Stimulated activated naive CD4-positive, alpha-beta T cell treated with Interleukin-2 at 50 U/mL for 16 hours (primary cell): ENCODE data around the gene NDUFA8.
"Not testable (repeated sequence)": the region's sequence is repeated elsewhere in the genome, so short reads cannot be mapped to it uniquely, and the experiment has no call there.

ENCODE experiments used
- DNase-seq: peaks from one replicate; lab custom pipeline; 2025; lab: John Stamatoyannopoulos, UW

Gene NDUFA8

GRCh38 chr9:122120316-122121071 lies 39.1 kb downstream of the NDUFA8 start:
- no peak for DNase-seq

- DNase-seq, result no peak
Measured at GRCh38 chr9:122119721-122120120, 39.9 kb downstream of the NDUFA8 start.

- DNase-seq, result no peak
Measured at GRCh38 chr9:122119166-122119521, 40.4 kb downstream of the NDUFA8 start.

- DNase-seq, result no peak
Measured at GRCh38 chr9:122118343-122119165, 41.0 kb downstream of the NDUFA8 start.

GRCh38 chr9:122117241-122117640 lies 42.3 kb downstream of the NDUFA8 start:
- not testable (repeated sequence) for DNase-seq

- DNase-seq, result no peak
Measured at GRCh38 chr9:122116448-122117173, 43.0 kb downstream of the NDUFA8 start.

- no peak for DNase-seq
Measured at GRCh38 chr9:122116040-122116439, 43.5 kb downstream of the NDUFA8 start.

- DNase-seq, result no peak
Measured at GRCh38 chr9:122115176-122116035, 44.2 kb downstream of the NDUFA8 start.

- no peak for DNase-seq
Measured at GRCh38 chr9:122113574-122113973, 46.0 kb downstream of the NDUFA8 start.

GRCh38 chr9:122112238-122112637 lies 47.3 kb downstream of the NDUFA8 start:
- no peak for DNase-seq

- DNase-seq, result no peak
Measured at GRCh38 chr9:122111413-122112085, 48.0 kb downstream of the NDUFA8 start.

GRCh38 chr9:122110100-122110833 lies 49.3 kb downstream of the NDUFA8 start:
- DNase-seq, result no peak

GRCh38 chr9:122109035-122109813 lies 50.4 kb downstream of the NDUFA8 start:
- DNase-seq, result no peak

- no peak for DNase-seq
Measured at GRCh38 chr9:122107291-122107805, 52.2 kb downstream of the NDUFA8 start.

GRCh38 chr9:122106576-122106975 lies 53.0 kb downstream of the NDUFA8 start:
- no peak for DNase-seq

GRCh38 chr9:122103985-122104384 lies 55.6 kb downstream of the NDUFA8 start:
- no peak for DNase-seq

- no peak for DNase-seq
Measured at GRCh38 chr9:122102156-122102555, 57.4 kb downstream of the NDUFA8 start.

- no peak for DNase-seq
Measured at GRCh38 chr9:122100756-122101155, 58.8 kb downstream of the NDUFA8 start.

GRCh38 chr9:122099271-122099869 lies 60.2 kb downstream of the NDUFA8 start:
- peak; percentile 71 for DNase-seq
